ENCODE data around the gene FBXL16.

DNA sequence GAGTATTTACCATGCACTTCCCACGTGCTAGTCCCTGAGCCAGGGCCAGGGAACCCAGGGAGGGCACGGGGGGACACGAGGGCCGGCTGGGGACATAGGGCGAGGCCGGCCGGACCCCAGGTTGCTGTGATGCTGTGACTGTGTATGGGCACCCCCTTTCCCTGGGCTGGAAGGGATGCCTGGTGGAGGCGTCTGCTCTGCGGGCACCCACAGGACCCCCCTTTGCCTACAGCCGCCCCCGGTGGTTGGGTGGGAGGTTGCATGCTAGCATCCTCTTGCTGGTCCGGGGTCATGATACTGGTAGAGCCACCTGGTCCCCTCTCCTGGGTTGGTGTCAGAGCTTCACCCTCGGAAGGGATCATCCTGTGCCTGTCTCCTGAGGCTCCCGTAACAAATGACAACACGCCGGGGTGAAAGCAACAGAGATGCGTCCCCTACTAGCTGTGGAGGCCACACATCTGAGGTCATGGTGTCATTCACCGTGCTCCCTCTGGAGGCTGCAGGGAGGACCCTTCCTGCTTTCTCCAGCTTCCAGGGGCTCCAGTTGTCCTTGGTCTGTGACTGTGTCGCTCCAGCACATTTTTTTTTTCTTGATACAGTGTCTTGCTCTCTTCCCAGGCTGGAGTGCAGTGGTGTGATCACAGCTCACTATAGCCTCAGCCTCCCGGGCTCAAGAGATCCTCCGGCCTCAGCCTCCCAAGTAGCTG is 38.3 kb upstream of the FBXL16 start:
- TF ChIP-seq CTCF (IDR thresholded peaks at IDR 0.05; ENCODE audit: poor library complexity) (no peak), EZH2 (IDR thresholded peaks at IDR 0.05; ENCODE audit: borderline replicate concordance) (no peak), EZH2phosphoT487 (IDR thresholded peaks at IDR 0.05; ENCODE audit: low read depth, severe bottlenecking, unreplicated experiment) (no peak)
